Astrocyte of the cerebellum (primary cell): Measurements from ENCODE around the gene KCTD16.

Experiments used
- DNase-seq: peaks from one replicate; pipeline ENCODE4 v3.0.0-alpha.2; 2011; ENCODE audit warnings: low read depth
- H3K4me3 ChIP-seq: 2 replicates; pipeline ENCODE4 v1.5.1; 2011; ENCODE audit warnings: mild to moderate bottlenecking, low read depth, low read length, moderate library complexity
- CTCF ChIP-seq: IDR thresholded peaks from 2 replicates; pipeline ENCODE4 v1.5.1; 2012; ENCODE audit warnings: low read length, low read depth, moderate library complexity, mild to moderate bottlenecking; ENCODE audit errors: missing control alignments
- in situ Hi-C: cut with HindIII; loops from 2 replicates; pipeline ENCODE4 v1.10.0; 2017; ENCODE audit warnings: low sequenced_read_pairs

The KCTD16 gene

GRCh38 chr5:144236499-144236898, 65.8 kb downstream of the KCTD16 start:
- no peak overlapping the region for H3K4me3 ChIP-seq
- TF ChIP-seq CTCF = no peak
- in situ Hi-C loops = no loop called here
- no peak for DNase-seq

DNA sequence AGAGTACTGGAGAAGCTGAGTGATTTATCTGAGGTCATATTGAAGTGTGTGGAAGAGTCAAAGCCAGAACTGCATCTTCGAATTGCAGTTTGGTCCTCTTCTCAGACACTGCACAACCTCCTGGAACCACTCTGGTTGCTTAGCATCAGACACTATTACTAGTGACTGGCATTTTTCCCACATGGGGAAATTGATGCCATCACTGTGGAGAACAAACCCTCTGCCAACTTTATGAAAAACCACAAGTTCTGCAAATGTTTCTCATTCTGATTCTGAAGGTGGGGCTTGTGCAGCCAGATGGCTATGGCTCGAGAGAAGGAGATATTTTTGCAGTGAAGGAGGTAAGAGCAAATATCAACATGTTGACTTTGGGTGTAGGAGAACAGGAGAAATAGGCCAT, 67.2 kb downstream of the KCTD16 start:
- in situ Hi-C loops = no loop called here
- DNase-seq = peak; percentile 11
- TF ChIP-seq CTCF = no peak
- H3K4me3 ChIP-seq = no peak overlapping the region

DNA sequence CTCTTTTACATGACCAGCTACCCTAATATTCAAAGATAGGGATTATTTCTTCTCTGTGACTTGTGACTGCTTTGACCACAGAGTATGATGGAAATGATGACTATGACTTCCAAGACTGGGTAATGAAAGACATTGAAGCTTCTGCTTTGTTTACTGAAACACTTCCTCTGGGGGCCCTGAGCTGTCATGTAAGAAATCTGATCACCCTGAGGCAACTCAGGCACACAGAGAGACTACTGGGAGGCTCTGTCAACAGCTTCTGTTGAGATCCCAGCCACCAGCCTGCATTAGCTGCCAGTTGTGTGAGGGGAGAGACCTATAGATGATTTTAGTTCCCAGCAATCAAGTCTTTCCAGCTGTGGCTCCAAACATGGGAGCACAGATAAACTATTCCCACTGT, 76.5 kb downstream of the KCTD16 start:
- in situ Hi-C loops = no loop called here
- no peak for TF ChIP-seq CTCF
- DNase-seq = no peak
- no peak overlapping the region for H3K4me3 ChIP-seq

GRCh38 chr5:144248015-144248414, 77.3 kb downstream of the KCTD16 start:
- TF ChIP-seq CTCF = no peak
- in situ Hi-C loops = no loop called here
- no peak for DNase-seq
- H3K4me3 ChIP-seq = no peak overlapping the region

GRCh38 chr5:144249755-144250464, 79.2 kb downstream of the KCTD16 start:
- in situ Hi-C loops = no loop called here
- no peak for TF ChIP-seq CTCF
- H3K4me3 ChIP-seq = no peak overlapping the region
- DNase-seq = no peak

DNA sequence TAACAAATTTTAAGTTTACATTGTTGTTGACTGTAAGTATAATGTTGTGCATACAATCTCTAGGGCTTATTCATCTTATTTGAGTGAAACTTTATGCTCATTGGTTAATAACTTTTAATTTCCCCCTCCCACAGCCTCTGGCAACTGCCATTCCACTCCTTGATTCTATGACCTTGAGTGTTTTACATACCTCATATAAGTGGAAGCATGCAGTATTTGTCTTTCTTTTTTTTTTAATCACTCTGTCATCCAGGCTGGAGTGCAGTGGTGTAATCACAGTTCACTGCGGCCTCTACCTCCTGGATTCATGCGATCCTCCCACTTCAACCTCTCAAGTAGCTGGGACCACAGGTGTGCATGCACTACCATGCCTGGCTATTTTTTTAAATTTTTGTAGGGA, 83.9 kb downstream of the KCTD16 start:
- no peak for TF ChIP-seq CTCF
- DNase-seq = no peak
- no peak overlapping the region for H3K4me3 ChIP-seq
- in situ Hi-C loops = no loop called here

GRCh38 chr5:144260121-144260520, 89.4 kb downstream of the KCTD16 start:
- TF ChIP-seq CTCF = no peak
- in situ Hi-C loops = no loop called here
- no peak for DNase-seq
- H3K4me3 ChIP-seq = no peak overlapping the region
